GM21360 (cell line): ENCODE data around the gene PLSCR3.

Experiments
- ATAC-seq: cut with Tn5 transposase; IDR thresholded peaks from one replicate; pipeline ENCODE4 v1.9.1; 2021; ENCODE audit warnings: mild to moderate bottlenecking, moderate library complexity; ENCODE audit not compliant: unreplicated experiment

PLSCR3 gene

DNA sequence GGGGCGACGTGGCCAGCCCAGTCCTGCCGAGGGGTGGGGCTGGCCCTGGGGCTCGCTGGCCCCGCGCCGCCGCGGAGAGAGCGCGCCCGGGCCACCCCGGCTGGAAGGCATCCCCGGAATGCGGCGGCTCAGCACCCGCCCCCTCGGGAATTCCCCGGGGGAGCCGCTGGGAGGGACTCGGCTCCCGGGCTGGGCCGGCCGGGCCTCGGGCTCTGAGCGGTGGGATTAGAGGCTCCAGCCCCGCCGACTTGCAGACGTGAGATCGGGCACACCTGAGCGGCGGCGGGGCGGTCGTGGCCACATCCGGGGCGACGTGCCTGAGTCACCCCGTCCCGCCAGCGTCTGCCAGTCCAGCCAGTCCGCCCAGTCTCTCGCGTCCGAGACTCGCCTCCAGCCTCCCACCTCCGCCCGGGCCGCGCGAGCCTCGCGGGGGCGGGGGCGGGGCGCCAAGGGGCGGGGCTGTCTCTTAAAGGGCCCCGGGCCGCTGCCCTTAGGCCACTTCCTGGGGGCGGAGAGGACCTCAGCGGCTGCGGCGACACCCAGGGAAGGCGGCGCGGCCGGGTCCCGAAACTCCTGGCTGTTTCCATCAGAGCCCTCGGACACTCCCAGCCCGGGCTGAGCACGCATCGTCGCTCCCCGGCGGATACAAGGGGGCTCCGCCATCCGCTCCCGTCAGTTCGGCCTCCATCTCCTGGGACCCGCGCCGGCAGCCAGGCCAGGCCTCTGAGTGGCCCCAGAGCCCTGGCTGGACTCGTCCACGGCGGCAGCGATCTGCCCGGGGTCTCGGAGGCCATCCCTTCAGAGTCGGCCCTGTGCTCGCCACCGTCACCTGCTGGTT lies 42.4 kb downstream of the PLSCR3 start, which contains the start of gene KCTD11:
TSS of gene KCTD11 (plus strand) at position 498 of the 838 bp plus-strand sequence.
- peak; percentile 51 for ATAC-seq

GRCh38 chr17:7348478-7349242 lies 45.7 kb downstream of the PLSCR3 start:
- ATAC-seq: no peak

DNA sequence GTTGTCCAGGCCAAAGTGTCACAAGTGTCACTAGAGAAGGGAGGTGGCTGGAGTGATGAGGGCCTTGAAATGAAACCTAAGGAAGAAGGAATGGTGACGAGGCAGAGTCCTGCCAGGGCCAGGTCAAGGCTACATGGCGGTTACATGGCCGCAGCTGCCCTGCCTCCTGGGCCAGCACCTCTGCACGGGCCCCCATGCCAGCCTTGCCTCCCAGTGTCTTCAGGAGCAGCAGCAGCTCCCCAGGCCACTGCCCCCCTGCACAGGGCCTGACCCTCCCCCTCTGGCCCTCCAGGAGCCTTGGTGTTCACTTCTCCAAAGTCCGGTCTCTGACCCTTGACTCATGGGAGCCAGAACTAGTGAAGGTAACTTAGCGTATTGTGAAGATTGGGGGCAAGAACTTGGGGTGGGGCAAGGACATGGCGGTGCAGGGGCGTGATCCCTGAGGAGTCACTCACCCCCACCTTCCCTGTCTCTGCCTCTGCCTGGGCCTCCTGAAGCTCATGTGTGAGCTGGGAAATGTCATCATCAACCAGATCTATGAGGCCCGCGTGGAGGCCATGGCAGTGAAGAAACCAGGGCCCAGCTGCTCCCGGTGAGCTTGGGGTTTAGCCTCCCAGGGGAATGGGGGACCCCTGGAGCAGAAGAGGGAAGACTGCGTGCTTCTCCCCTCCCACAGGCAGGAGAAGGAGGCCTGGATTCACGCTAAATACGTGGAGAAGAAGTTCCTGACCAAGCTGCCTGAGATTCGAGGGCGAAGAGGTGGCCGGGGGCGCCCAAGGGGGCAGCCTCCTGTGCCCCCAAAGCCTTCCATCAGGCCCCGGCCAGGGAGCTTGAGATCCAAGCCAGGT lies 46.5 kb downstream of the PLSCR3 start:
- ATAC-seq: no peak

GRCh38 chr17:7346761-7347614 lies 47.3 kb downstream of the PLSCR3 start:
- no peak for ATAC-seq

DNA sequence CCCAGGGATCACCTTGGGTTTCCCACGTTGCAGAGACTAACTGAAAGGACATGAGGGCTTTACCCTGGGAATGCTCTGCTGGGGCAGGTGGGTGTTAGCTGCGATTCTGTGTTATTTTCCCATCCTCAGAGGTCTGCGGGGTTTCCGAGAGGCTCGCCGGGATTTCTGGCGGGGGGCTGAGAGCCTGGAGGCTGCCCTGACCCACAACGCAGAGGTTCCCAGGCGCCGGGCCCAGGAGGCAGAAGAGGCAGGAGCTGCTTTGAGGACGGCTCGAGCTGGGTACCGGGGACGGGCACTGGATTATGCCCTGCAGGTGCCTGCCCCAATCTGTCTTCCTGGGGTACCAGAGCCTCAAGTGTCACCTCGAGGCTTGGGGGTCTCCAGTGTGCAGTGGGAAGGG lies 51.1 kb downstream of the PLSCR3 start:
- no peak for ATAC-seq

GRCh38 chr17:7341842-7342241 lies 52.5 kb downstream of the PLSCR3 start:
- ATAC-seq: no peak

DNA sequence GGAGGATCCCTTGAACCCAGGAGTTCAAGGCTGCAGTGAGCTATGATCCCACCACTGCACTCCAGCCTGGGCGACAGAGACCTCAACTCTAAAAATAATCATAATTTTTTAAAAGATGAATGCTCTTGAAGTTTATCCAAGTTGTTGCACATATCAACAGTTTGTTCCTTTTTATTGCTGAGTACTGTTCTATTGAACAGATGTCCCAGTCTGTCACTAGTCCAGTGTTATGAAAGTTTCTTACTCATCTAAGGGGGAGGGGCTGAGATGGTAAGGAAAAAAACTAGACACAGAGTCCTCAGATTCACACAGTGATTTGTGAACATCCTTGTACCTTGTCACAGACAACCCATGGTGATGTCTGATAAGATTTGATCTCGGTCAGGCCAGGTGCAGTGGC lies 54.1 kb downstream of the PLSCR3 start:
- ATAC-seq: no peak
